Liver (tissue), 9 donors: ENCODE data around the gene UGT1A10. TPM values are rescaled to one million over a fixed set of nuclear protein-coding genes. Genes with fewer than 3 reads are reported as not detected.
"Not testable (repeated sequence)": the region's sequence is repeated elsewhere in the genome, so short reads cannot be mapped to it uniquely, and the experiment has no call there.

Experiments
- DNase-seq: peaks from one replicate; pipeline ENCODE4 v3.0.0-alpha.2; 2017; ENCODE audit warnings: low spot score
- H3K27ac ChIP-seq, 2 donors: one replicate each; pipeline ENCODE4 v1.7.0; 2013; ENCODE audit warnings: inconsistent platforms in 2 of 2, low read length in 2 of 2, control low read depth in 1 of 2, low read depth in 1 of 2, mild to moderate bottlenecking in 1 of 2
- H3K27me3 ChIP-seq, 4 donors: one replicate each; pipeline versions ENCODE4 v1.6.1 to v1.7.0; 2013; ENCODE audit warnings: low read length in 3 of 4, inconsistent platforms in 1 of 4, mild to moderate bottlenecking in 1 of 4, moderate library complexity in 1 of 4; ENCODE audit not compliant: control insufficient read depth in 4 of 4, insufficient read depth in 4 of 4
- H3K36me3 ChIP-seq, 4 donors: one replicate each; pipeline versions ENCODE4 v1.6.1 to v1.7.0; 2013; ENCODE audit warnings: low read length in 3 of 4, mild to moderate bottlenecking in 3 of 4, low read depth in 1 of 4, moderate library complexity in 1 of 4; ENCODE audit not compliant: control insufficient read depth in 4 of 4, insufficient read depth in 3 of 4
- H3K4me1 ChIP-seq, 4 donors: one replicate each; pipeline versions ENCODE4 v1.6.1 to v1.7.0; 2013; ENCODE audit warnings: low read length in 3 of 4, mild to moderate bottlenecking in 3 of 4, moderate library complexity in 1 of 4; ENCODE audit not compliant: control insufficient read depth in 4 of 4, insufficient read depth in 4 of 4
- H3K4me3 ChIP-seq, 3 donors: one replicate each; pipeline versions ENCODE4 v1.6.1 to v1.7.0; 2013; ENCODE audit warnings: low read length in 3 of 3, control low read depth in 1 of 3, low read depth in 1 of 3, mild to moderate bottlenecking in 1 of 3
- H3K9ac ChIP-seq, 2 donors: one replicate each; pipeline ENCODE4 v1.7.0; 2013; ENCODE audit warnings: low read length in 2 of 2, mild to moderate bottlenecking in 2 of 2, moderate library complexity in 2 of 2, control low read depth in 1 of 2, low read depth in 1 of 2
- H3K9me3 ChIP-seq, 4 donors: one replicate each; pipeline versions ENCODE4 v1.6.1 to v1.7.0; 2013; ENCODE audit warnings: low read length in 3 of 4; ENCODE audit not compliant: control insufficient read depth in 4 of 4
- ATF3 ChIP-seq: IDR thresholded peaks from 2 replicates; pipeline ENCODE4 v1.6.1; 2016; ENCODE audit warnings: antibody characterized with exemption
- EGR1 ChIP-seq, 2 donors: IDR thresholded peaks; 2 replicates each; pipeline ENCODE4 v1.6.1; 2016 to 2018; ENCODE audit warnings: antibody characterized with exemption in 2 of 2, low read depth in 2 of 2
- FOXA1 ChIP-seq: IDR thresholded peaks from 2 replicates; pipeline ENCODE4 v1.6.1; 2016; ENCODE audit warnings: antibody characterized with exemption
- FOXA2 ChIP-seq: IDR thresholded peaks from 2 replicates; pipeline ENCODE4 v1.6.1; 2016; ENCODE audit warnings: antibody characterized with exemption
- GABPA ChIP-seq, 2 donors: IDR thresholded peaks in 1 of 2; conservative IDR thresholded peaks in 1 of 2; 2 replicates each; pipeline ENCODE4 v1.6.1; 2016; ENCODE audit warnings: antibody characterized with exemption in 2 of 2, mild to moderate bottlenecking in 1 of 2, moderate library complexity in 1 of 2
- HNF4A ChIP-seq, 2 donors: conservative IDR thresholded peaks; 2 replicates each; pipeline ENCODE4 v1.6.1; 2016; ENCODE audit warnings: antibody characterized with exemption in 2 of 2, mild to moderate bottlenecking in 2 of 2
- HNF4G ChIP-seq: IDR thresholded peaks from 2 replicates; pipeline ENCODE4 v1.6.1; 2016; ENCODE audit warnings: antibody characterized with exemption
- JUND ChIP-seq, 2 donors: IDR thresholded peaks; 2 replicates each; pipeline ENCODE4 v1.6.1; 2016; ENCODE audit warnings: antibody characterized with exemption in 2 of 2
- MAX ChIP-seq: IDR thresholded peaks from 2 replicates; pipeline ENCODE4 v1.6.1; 2016; ENCODE audit warnings: antibody characterized with exemption
- NR2F2 ChIP-seq: IDR thresholded peaks from 2 replicates; pipeline ENCODE4 v1.6.1; 2016; ENCODE audit warnings: antibody characterized with exemption
- RAD21 ChIP-seq, 2 donors: IDR thresholded peaks; 2 replicates each; pipeline ENCODE4 v1.6.1; 2016; ENCODE audit warnings: antibody characterized with exemption in 2 of 2, mild to moderate bottlenecking in 2 of 2
- RXRA ChIP-seq, 2 donors: IDR thresholded peaks; 2 replicates each; pipeline ENCODE4 v1.6.1; 2017 to 2018; ENCODE audit warnings: antibody characterized with exemption in 2 of 2, mild to moderate bottlenecking in 1 of 2
- SP1 ChIP-seq: IDR thresholded peaks from 2 replicates; pipeline ENCODE4 v1.6.1; 2018; ENCODE audit warnings: antibody characterized with exemption, mild to moderate bottlenecking
- TAF1 ChIP-seq: conservative IDR thresholded peaks from 2 replicates; pipeline ENCODE4 v1.6.1; 2016; ENCODE audit warnings: antibody characterized with exemption, mild to moderate bottlenecking
- YY1 ChIP-seq: IDR thresholded peaks from 2 replicates; pipeline ENCODE4 v1.6.1; 2016; ENCODE audit warnings: antibody characterized with exemption, mild to moderate bottlenecking
- ZBTB33 ChIP-seq: IDR thresholded peaks from 2 replicates; pipeline ENCODE4 v1.6.1; 2016; ENCODE audit warnings: antibody characterized with exemption
- WGBS: extraction: QIAGEN DNeasy Blood & Tissue Kit; methylation state at CpG from one replicate; pipeline ENCODE4 v1.1.7; 2013; 5-methylcytosine and 5-hydroxymethylcytosine counted together
- polyA plus RNA-seq, 2 donors: library from polyadenylated mRNA; stranded (reverse) in 1 of 2; unstranded in 1 of 2; fragments of 200-250 nt in 1 of 2; fragments of >200 nt in 1 of 2; fragmentation: Nextera tagmentation in 1 of 2; extraction: Ambion mirVana in 1 of 2; gene quantifications; one replicate each; pipeline versions ENCODE4 v1.2.1 to v1.2.3, GENCODE V29; 2013 to 2015
- total RNA-seq, 2 donors: library from RNA; depleted of rRNA; stranded (reverse); fragments of >200 nt; gene quantifications; one replicate each; pipeline ENCODE4 v1.2.3, GENCODE V29; 2014
- TF ChIP-seq, protein P1 (sequence below): IDR thresholded peaks from 2 replicates; pipeline ENCODE4 v1.6.1; 2016; ENCODE audit warnings: antibody characterized with exemption, mild to moderate bottlenecking
- TF ChIP-seq, protein P2 (sequence below): fragments of 150-350 bp; IDR thresholded peaks from 2 replicates; pipeline ENCODE4 v1.5.1; 2017; ENCODE audit warnings: improper control_type of control experiment, low read depth, low read length; ENCODE audit not compliant: missing input control
- donor health status: healthy.
- donor health status: healthy.
- donor health status: healthy.
- donor health status: healthy.
- donor health status: healthy.

UGT1A10 gene
- total and polyA plus RNA-seq, 4 donors = 0.08 TPM; not detected in 2

- H3K9me3 ChIP-seq = no peaks in the 10 kb centered on the region
- TF ChIP-seq RXRA (IDR thresholded peaks at IDR 0.05) = no peak
- WGBS = 71% methylated on average over 8 of the region's 8 CpGs
- no peak overlapping the region for H3K4me3 ChIP-seq
- no peak for DNase-seq
- H3K4me1 ChIP-seq = peaks cover 6 to 40% (median 20%) of the 10 kb centered on the region in 4 donors
- H3K9ac ChIP-seq = no peak overlapping the region
- no peaks in the 10 kb centered on the region for H3K27me3 ChIP-seq
- H3K27ac ChIP-seq = peak overlapping the region; percentile 83
- H3K36me3 ChIP-seq = no peaks in the 10 kb centered on the region
These were observed 63.3 kb downstream of the UGT1A10 start for GRCh38 chr2:233699424-233700027.

- peak overlapping the region; percentile 83 for H3K27ac ChIP-seq
- WGBS = 15% methylated on average over 1 of the region's 1 CpG
These were observed 63.9 kb downstream of the UGT1A10 start for GRCh38 chr2:233700028-233700635.

DNA sequence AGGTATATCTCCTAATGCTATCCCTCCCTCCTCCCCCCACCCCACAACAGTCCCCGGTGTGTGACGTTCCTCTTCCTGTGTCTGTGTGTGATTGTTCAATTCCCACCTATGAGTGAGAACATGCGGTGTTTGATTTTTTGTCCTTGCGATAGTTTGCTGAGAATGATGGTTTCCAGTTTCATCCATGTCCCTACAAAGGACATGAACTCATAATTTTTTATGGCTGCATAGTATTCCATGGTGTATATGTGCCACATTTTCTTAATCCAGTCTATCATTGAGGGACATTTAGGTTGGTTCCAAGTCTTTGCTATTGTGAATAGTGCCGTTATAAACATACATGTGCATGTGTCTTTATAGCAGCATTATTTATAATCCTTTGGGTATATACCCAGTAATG, 64.6 kb downstream of the UGT1A10 start:
- not testable (repeated sequence) for H3K27me3 ChIP-seq, H3K9ac ChIP-seq, H3K27ac ChIP-seq, H3K4me3 ChIP-seq, DNase-seq, H3K9me3 ChIP-seq, H3K36me3 ChIP-seq
- H3K4me1 ChIP-seq = peaks cover 11 to 41% (median 22%) of the 10 kb centered on the region in 4 donors
- WGBS = 82% methylated on average over 5 of the region's 5 CpGs

More at GRCh38 chr2:233700028-233700635, 63.9 kb downstream of the UGT1A10 start:
- Histone ChIP-seq H3K9me3 (no peaks in the 10 kb centered on the region), H3K27me3 (no peaks in the 10 kb centered on the region), H3K36me3 (no peaks in the 10 kb centered on the region), H3K4me1 (peaks cover 6 to 38% (median 18%) of the 10 kb centered on the region in 4 donors), H3K9ac (no peak overlapping the region), H3K4me3 (no peak overlapping the region)
- no peak for DNase-seq
- TF ChIP-seq HNF4A (conservative IDR thresholded peaks at IDR 0.05) (peak; percentile 83 to 93), FOXA2 (peak; percentile 86), JUND (IDR thresholded peaks at IDR 0.05) (peak; percentile 41 to 83), ATF3 (peak; percentile 46), TAF1 (no peak), EGR1 (IDR thresholded peaks at IDR 0.05; ENCODE audit: low read depth in 2 of 2) (peak; percentile 39 to 41), NR2F2 (no peak), MAX (peak; percentile 85), ZBTB33 (peak; percentile 95), FOXA1 (peak; percentile 72), HNF4G (no peak), YY1 (peak; percentile 82), RAD21 (IDR thresholded peaks at IDR 0.05) (peak; percentile 59 to 63), RXRA (IDR thresholded peaks at IDR 0.05) (peak; percentile 92 to 98), GABPA (IDR thresholded peaks at IDR 0.05 in 1 of 2, conservative IDR thresholded peaks at IDR 0.05 in 1 of 2) (peak in 1 of 2 donors; percentile 27), SP1 (peak; percentile 86)
- TF ChIP-seq, protein P1, sequence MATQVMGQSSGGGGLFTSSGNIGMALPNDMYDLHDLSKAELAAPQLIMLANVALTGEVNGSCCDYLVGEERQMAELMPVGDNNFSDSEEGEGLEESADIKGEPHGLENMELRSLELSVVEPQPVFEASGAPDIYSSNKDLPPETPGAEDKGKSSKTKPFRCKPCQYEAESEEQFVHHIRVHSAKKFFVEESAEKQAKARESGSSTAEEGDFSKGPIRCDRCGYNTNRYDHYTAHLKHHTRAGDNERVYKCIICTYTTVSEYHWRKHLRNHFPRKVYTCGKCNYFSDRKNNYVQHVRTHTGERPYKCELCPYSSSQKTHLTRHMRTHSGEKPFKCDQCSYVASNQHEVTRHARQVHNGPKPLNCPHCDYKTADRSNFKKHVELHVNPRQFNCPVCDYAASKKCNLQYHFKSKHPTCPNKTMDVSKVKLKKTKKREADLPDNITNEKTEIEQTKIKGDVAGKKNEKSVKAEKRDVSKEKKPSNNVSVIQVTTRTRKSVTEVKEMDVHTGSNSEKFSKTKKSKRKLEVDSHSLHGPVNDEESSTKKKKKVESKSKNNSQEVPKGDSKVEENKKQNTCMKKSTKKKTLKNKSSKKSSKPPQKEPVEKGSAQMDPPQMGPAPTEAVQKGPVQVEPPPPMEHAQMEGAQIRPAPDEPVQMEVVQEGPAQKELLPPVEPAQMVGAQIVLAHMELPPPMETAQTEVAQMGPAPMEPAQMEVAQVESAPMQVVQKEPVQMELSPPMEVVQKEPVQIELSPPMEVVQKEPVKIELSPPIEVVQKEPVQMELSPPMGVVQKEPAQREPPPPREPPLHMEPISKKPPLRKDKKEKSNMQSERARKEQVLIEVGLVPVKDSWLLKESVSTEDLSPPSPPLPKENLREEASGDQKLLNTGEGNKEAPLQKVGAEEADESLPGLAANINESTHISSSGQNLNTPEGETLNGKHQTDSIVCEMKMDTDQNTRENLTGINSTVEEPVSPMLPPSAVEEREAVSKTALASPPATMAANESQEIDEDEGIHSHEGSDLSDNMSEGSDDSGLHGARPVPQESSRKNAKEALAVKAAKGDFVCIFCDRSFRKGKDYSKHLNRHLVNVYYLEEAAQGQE = peak; percentile 70
- TF ChIP-seq, protein P2, sequence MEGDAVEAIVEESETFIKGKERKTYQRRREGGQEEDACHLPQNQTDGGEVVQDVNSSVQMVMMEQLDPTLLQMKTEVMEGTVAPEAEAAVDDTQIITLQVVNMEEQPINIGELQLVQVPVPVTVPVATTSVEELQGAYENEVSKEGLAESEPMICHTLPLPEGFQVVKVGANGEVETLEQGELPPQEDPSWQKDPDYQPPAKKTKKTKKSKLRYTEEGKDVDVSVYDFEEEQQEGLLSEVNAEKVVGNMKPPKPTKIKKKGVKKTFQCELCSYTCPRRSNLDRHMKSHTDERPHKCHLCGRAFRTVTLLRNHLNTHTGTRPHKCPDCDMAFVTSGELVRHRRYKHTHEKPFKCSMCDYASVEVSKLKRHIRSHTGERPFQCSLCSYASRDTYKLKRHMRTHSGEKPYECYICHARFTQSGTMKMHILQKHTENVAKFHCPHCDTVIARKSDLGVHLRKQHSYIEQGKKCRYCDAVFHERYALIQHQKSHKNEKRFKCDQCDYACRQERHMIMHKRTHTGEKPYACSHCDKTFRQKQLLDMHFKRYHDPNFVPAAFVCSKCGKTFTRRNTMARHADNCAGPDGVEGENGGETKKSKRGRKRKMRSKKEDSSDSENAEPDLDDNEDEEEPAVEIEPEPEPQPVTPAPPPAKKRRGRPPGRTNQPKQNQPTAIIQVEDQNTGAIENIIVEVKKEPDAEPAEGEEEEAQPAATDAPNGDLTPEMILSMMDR = no peak
